H1 (cell line): ENCODE measurements around the gene FANCM. TPM values are rescaled to one million over a fixed set of nuclear protein-coding genes. Genes with fewer than 3 reads are reported as not detected.

Experiments used
- CTCF ChIA-PET: fragments of 300-600 bp; sonication (Branson Sonifier 250); formaldehyde crosslinking; loops from one replicate; lab custom pipeline; 2021; ENCODE audit not compliant: partially characterized antibody; lab: Charles Lee
- POLR2A ChIA-PET: fragments of 300-600 bp; sonication (Branson Sonifier 250); formaldehyde crosslinking; loops from one replicate; lab custom pipeline; 2021; ENCODE audit warnings: inconsistent platforms; ENCODE audit not compliant: partially characterized antibody; lab: Charles Lee
- DNase-seq, 2 experiments: peaks; one replicate each; pipeline versions ENCODE4 v3.0.0 to v3.0.0-alpha.2; 2010 to 2022; ENCODE audit warnings: low spot score in 2 of 2, low read depth in 1 of 2, mixed read lengths in 1 of 2
- FAIRE-seq: peaks from 2 replicates; lab custom pipeline; 2011; peaks lifted over from hg19 to GRCh38; lab: Jason Lieb, UNC
- H2AFZ ChIP-seq: 2 replicates; pipeline ENCODE4 v1.8.1; 2012; ENCODE audit warnings: low read length, inconsistent platforms
- H2AK5ac ChIP-seq: 2 replicates; pipeline ENCODE4 v1.6.1; 2013; ENCODE audit warnings: low read depth, low read length
- H2BK120ac ChIP-seq: replicated peaks from 2 replicates; pipeline ENCODE3; 2013; ENCODE audit warnings: low read depth, low read length, inconsistent platforms
- H2BK12ac ChIP-seq: 2 replicates; pipeline ENCODE4 v1.6.1; 2013; ENCODE audit warnings: low read depth, low read length
- H2BK15ac ChIP-seq: 2 replicates; pipeline ENCODE4 v1.6.1; 2013; ENCODE audit warnings: low read length
- H2BK20ac ChIP-seq: 2 replicates; pipeline ENCODE4 v1.6.1; 2013; ENCODE audit warnings: low read length
- H2BK5ac ChIP-seq: 2 replicates; pipeline ENCODE4 v1.6.1; 2013; ENCODE audit warnings: low read depth, low read length
- H3K14ac ChIP-seq: 2 replicates; pipeline ENCODE4 v1.6.1; 2013; ENCODE audit warnings: inconsistent platforms; ENCODE audit not compliant: insufficient read length
- H3K18ac ChIP-seq: 2 replicates; pipeline ENCODE4 v1.6.1; 2013; ENCODE audit warnings: low read length; ENCODE audit errors: extremely low read depth
- H3K23ac ChIP-seq: 2 replicates; pipeline ENCODE4 v1.6.1; 2013; ENCODE audit warnings: inconsistent platforms; ENCODE audit not compliant: insufficient read length
- H3K23me2 ChIP-seq: 2 replicates; pipeline ENCODE4 v1.6.1; 2013; ENCODE audit warnings: low read depth, low read length
- H3K27ac ChIP-seq: 2 replicates; pipeline ENCODE4 v1.6.1; 2011; ENCODE audit warnings: low read depth, low read length, inconsistent platforms
- H3K27me3 ChIP-seq, 4 experiments: replicated peaks in 1 of 4; 1 replicate in 1 of 4; 2 replicates in 3 of 4; pipeline versions ENCODE4 v1.6.1 to v1.8.1; 2011 to 2013; ENCODE audit warnings: low read length in 3 of 4, mild to moderate bottlenecking in 3 of 4, inconsistent platforms in 2 of 4, mixed read lengths in 2 of 4, moderate library complexity in 1 of 4; ENCODE audit not compliant: control insufficient read depth in 3 of 4, insufficient read depth in 3 of 4; ENCODE audit errors: extremely low read depth in 1 of 4
- H3K36me3 ChIP-seq, 4 experiments: 2 replicates each; pipeline versions ENCODE4 v1.6.1 to v1.8.1; 2011 to 2013; ENCODE audit warnings: mild to moderate bottlenecking in 4 of 4, low read length in 3 of 4, moderate library complexity in 2 of 4, control low read depth in 1 of 4, inconsistent platforms in 1 of 4; ENCODE audit not compliant: insufficient read depth in 4 of 4, control insufficient read depth in 2 of 4
- H3K4ac ChIP-seq: replicated peaks from 2 replicates; pipeline ENCODE3; 2013; ENCODE audit warnings: low read length, low read depth, mixed read lengths, inconsistent platforms; ENCODE audit not compliant: insufficient read length
- H3K4me1 ChIP-seq, 4 experiments: replicated peaks in 1 of 4; 1 replicate in 1 of 4; 2 replicates in 3 of 4; pipeline versions ENCODE4 v1.6.1 to v1.8.1; 2011 to 2013; ENCODE audit warnings: low read length in 3 of 4, inconsistent platforms in 2 of 4, mixed read lengths in 1 of 4; ENCODE audit not compliant: insufficient read depth in 4 of 4, control insufficient read depth in 3 of 4
- H3K4me2 ChIP-seq, 2 experiments: 2 replicates each; pipeline versions ENCODE4 v1.6.1 to v1.8.1; 2011 to 2013; ENCODE audit warnings: low read depth in 2 of 2, low read length in 2 of 2, control low read depth in 1 of 2, inconsistent platforms in 1 of 2, mild to moderate bottlenecking in 1 of 2; ENCODE audit not compliant: insufficient read depth in 1 of 2
- H3K4me3 ChIP-seq, 4 experiments: fragments of 200-600, 300-600 bp in 1 of 4; sonication (generic), shearing (Covaris generic), sonication (Bioruptor Twin) in 1 of 4; 2 replicates each; pipeline versions ENCODE4 v1.5.1 to v1.8.1; 2011 to 2016; ENCODE audit warnings: low read length in 4 of 4, low read depth in 3 of 4, control low read depth in 2 of 4, inconsistent platforms in 2 of 4, mild to moderate bottlenecking in 2 of 4, mixed read lengths in 1 of 4, moderate library complexity in 1 of 4; ENCODE audit not compliant: insufficient read depth in 2 of 4; ENCODE audit errors: extremely low read depth in 1 of 4
- H3K56ac ChIP-seq: replicated peaks from 2 replicates; pipeline ENCODE3; 2013; ENCODE audit warnings: low read depth, mild to moderate bottlenecking, mixed read lengths, low read length, inconsistent platforms; ENCODE audit not compliant: insufficient read length
- H3K79me1 ChIP-seq: 2 replicates; pipeline ENCODE4 v1.6.1; 2013; ENCODE audit warnings: low read depth, low read length, control low read depth
- H3K79me2 ChIP-seq, 2 experiments: 2 replicates each; pipeline versions ENCODE4 v1.6.1 to v1.8.1; 2012 to 2013; ENCODE audit warnings: low read length in 2 of 2, mild to moderate bottlenecking in 2 of 2, inconsistent platforms in 1 of 2; ENCODE audit not compliant: insufficient read depth in 2 of 2, control insufficient read depth in 1 of 2
- H3K9ac ChIP-seq, 4 experiments: replicated peaks in 1 of 4; 1 replicate in 1 of 4; 2 replicates in 3 of 4; pipeline versions ENCODE4 v1.6.1 to v1.8.1; 2011 to 2013; ENCODE audit warnings: low read depth in 3 of 4, low read length in 3 of 4, control low read depth in 2 of 4, mild to moderate bottlenecking in 2 of 4, moderate library complexity in 2 of 4, inconsistent platforms in 1 of 4; ENCODE audit errors: extremely low read depth in 1 of 4
- H3K9me3 ChIP-seq, 2 experiments: 2 replicates each; pipeline versions ENCODE4 v1.6.1 to v1.8.1; 2012 to 2013; ENCODE audit warnings: mild to moderate bottlenecking in 2 of 2, moderate library complexity in 2 of 2, control low read depth in 1 of 2, inconsistent platforms in 1 of 2, low read depth in 1 of 2, low read length in 1 of 2, mixed read lengths in 1 of 2; ENCODE audit not compliant: insufficient read depth in 2 of 2
- H4K20me1 ChIP-seq, 2 experiments: replicated peaks in 1 of 2; 2 replicates each; pipeline versions ENCODE3 to v1.8.1; 2011 to 2013; ENCODE audit warnings: inconsistent platforms in 2 of 2, low read length in 2 of 2, mild to moderate bottlenecking in 1 of 2; ENCODE audit not compliant: insufficient read depth in 2 of 2, control insufficient read depth in 1 of 2
- H4K5ac ChIP-seq: 2 replicates; pipeline ENCODE4 v1.6.1; 2013; ENCODE audit warnings: low read length, low read depth, mixed read lengths, inconsistent platforms; ENCODE audit not compliant: insufficient read length
- H4K8ac ChIP-seq: 2 replicates; pipeline ENCODE4 v1.8.0; 2013; ENCODE audit warnings: mild to moderate bottlenecking, moderate library complexity, low read length, inconsistent platforms; ENCODE audit not compliant: insufficient read depth; ENCODE audit errors: extremely low read depth
- H4K91ac ChIP-seq: replicated peaks from 2 replicates; pipeline ENCODE3; 2013; ENCODE audit warnings: low read length, mixed read lengths, inconsistent platforms; ENCODE audit not compliant: insufficient read length
- BCL11A ChIP-seq, 2 experiments: IDR thresholded peaks; one replicate each; pipeline ENCODE4 v1.6.1; 2011; ENCODE audit warnings: low read depth in 2 of 2, low read length in 2 of 2, mild to moderate bottlenecking in 2 of 2
- CBX5 ChIP-seq: fragments of 300-800, 300-1000 bp; sonication (generic); IDR thresholded peaks from 2 replicates; pipeline ENCODE4 v1.7.1; 2016; ENCODE audit warnings: antibody characterized with exemption, low read length, low read depth
- MAFK ChIP-seq: IDR thresholded peaks from 2 replicates; pipeline ENCODE4 v1.6.1; 2012; ENCODE audit warnings: low read depth, mild to moderate bottlenecking, improper control_type of control experiment, low read length
- NRF1 ChIP-seq: IDR thresholded peaks from 2 replicates; pipeline ENCODE4 v1.6.1; 2011; ENCODE audit warnings: mild to moderate bottlenecking, low read depth, low read length, improper control_type of control experiment
- PHF8 ChIP-seq: fragments of 200-600 bp; sonication (generic); conservative IDR thresholded peaks from 2 replicates; pipeline ENCODE4 v1.7.1; 2012; ENCODE audit warnings: low read depth, mild to moderate bottlenecking, inconsistent platforms, low read length, moderate library complexity
- RBBP5 ChIP-seq: IDR thresholded peaks from 2 replicates; pipeline ENCODE4 v1.7.1; 2012; ENCODE audit warnings: low read depth, mild to moderate bottlenecking, inconsistent platforms, low read length, moderate library complexity, borderline replicate concordance
- RNF2 ChIP-seq: fragments of 200-900, 300-1000 bp; sonication (generic); IDR thresholded peaks from 2 replicates; pipeline ENCODE4 v1.7.1; 2016; ENCODE audit warnings: borderline replicate concordance, low read depth, mild to moderate bottlenecking, antibody characterized with exemption, low read length; ENCODE audit not compliant: poor library complexity, severe bottlenecking; ENCODE audit errors: missing control alignments
- SIN3A ChIP-seq, 2 experiments: IDR thresholded peaks in 1 of 2; conservative IDR thresholded peaks in 1 of 2; 2 replicates each; pipeline ENCODE4 v1.6.1; 2011 to 2012; ENCODE audit warnings: low read length in 2 of 2, improper control_type of control experiment in 1 of 2, low read depth in 1 of 2, mild to moderate bottlenecking in 1 of 2
- SP2 ChIP-seq: IDR thresholded peaks from 2 replicates; pipeline ENCODE4 v1.6.1; 2012; ENCODE audit warnings: mild to moderate bottlenecking, low read length, inconsistent platforms
- TBP ChIP-seq: IDR thresholded peaks from 2 replicates; pipeline ENCODE4 v1.6.1; 2011; ENCODE audit warnings: low read depth, low read length, improper control_type of control experiment
- WGBS, 2 experiments: shearing (Covaris generic) in 1 of 2; methylation state at CpG; one replicate each; pipeline versions ENCODE4 v1.1.6 to v1.1.7; 2013 to 2015; ENCODE audit warnings: low lambda C conversion rate in 2 of 2, mixed read lengths in 2 of 2, inconsistent platforms in 1 of 2, low coverage in 1 of 2, missing lambda C conversion rate in 1 of 2; ENCODE audit not compliant: insufficient replicate concordance in 2 of 2, insufficient coverage in 1 of 2, insufficient read length in 1 of 2; ENCODE audit errors: extremely low coverage in 1 of 2, missing lambda C conversion rate in 1 of 2; 5-methylcytosine and 5-hydroxymethylcytosine counted together
- polyA plus RNA-seq, 7 experiments: library from polyadenylated mRNA; depleted of rRNA in 3 of 7; stranded (reverse) in 5 of 7; unstranded in 2 of 7; fragments of >200 nt in 5 of 7; fragments of 200-250 nt in 2 of 7; gene quantifications; 1 replicate in 5 of 7; 2 replicates in 1 of 7; 4 replicates in 1 of 7; pipeline versions ENCODE4 v1.2.1 to v1.2.3, GENCODE V29; 2011 to 2013; ENCODE audit warnings: missing spikeins in 2 of 7, mixed read lengths in 2 of 7
- total RNA-seq: library from RNA; stranded (reverse); fragmentation: NEBNext Ultra II Directional; extraction: Animal tissue kit (Norgen Biotek cat#: 25700); gene quantifications from 2 replicates; pipeline ENCODE4 v1.2.1, GENCODE V29; 2021
- TF ChIP-seq, protein P1 (sequence below): IDR thresholded peaks from 2 replicates; pipeline ENCODE4 v1.6.1; 2012; ENCODE audit warnings: low read length, inconsistent platforms

FANCM gene
- total and polyA plus RNA-seq, 2 of the 8 experiments (the other 6 are each of a cell fraction or from before 2014, with no cell fraction given): 3.2 to 10.5 TPM

- no peak overlapping the region for H3K9ac ChIP-seq
- peaks cover 0 to under 1% of the 10 kb centered on the region in 2 experiments; a peak in 1 of 4 replicates for H3K79me2 ChIP-seq
- H2BK5ac ChIP-seq: no peak overlapping the region
- H3K79me1 ChIP-seq: peaks cover 2% of the 10 kb centered on the region; the same call in 1 of the 2 replicates
- DNase-seq (no peak), FAIRE-seq (no peak)
- H3K27me3 ChIP-seq: no peaks in the 10 kb centered on the region
- H3K27ac ChIP-seq: no peak overlapping the region; the same call in 1 of the 2 replicates
- H3K4me2 ChIP-seq: no peak overlapping the region
- H2AFZ ChIP-seq: no peak overlapping the region
- no peak overlapping the region for H2BK12ac ChIP-seq
- H3K4ac ChIP-seq: no peak overlapping the region
- ChIA-PET CTCF (no interaction called here), POLR2A (interaction anchor here (0.7 kb wide), 1 partner anchor 16 kb away, joined by 3 read pairs; the partner anchor contains the start of gene FKBP3)
- WGBS, 2 experiments: 90% methylated on average over 4 of the region's 4 CpGs; no CpG with 5 or more reads in 1 of the 2 experiments
- H3K4me3 ChIP-seq: no peak overlapping the region
- H3K18ac ChIP-seq: no peak overlapping the region
- no peaks in the 10 kb centered on the region; the same call in 1 of the 2 replicates for H3K23me2 ChIP-seq
- H2BK120ac ChIP-seq: no peak overlapping the region
- peaks cover 0 to 4% (median 2%) of the 10 kb centered on the region in 4 experiments; a peak in 2 of 7 replicates for H3K4me1 ChIP-seq
- no peak overlapping the region for H2BK15ac ChIP-seq
- H3K23ac ChIP-seq: no peak overlapping the region
- peaks cover 0 to 2% (median 1%) of the 10 kb centered on the region in 4 experiments; a peak in 1 of 8 replicates for H3K36me3 ChIP-seq
- H4K5ac ChIP-seq: no peak overlapping the region
- H3K14ac ChIP-seq: no peak overlapping the region
- H4K91ac ChIP-seq: no peak overlapping the region
- no peak overlapping the region for H2BK20ac ChIP-seq
- H3K9me3 ChIP-seq: no peaks in the 10 kb centered on the region
- no peak overlapping the region for H4K8ac ChIP-seq
- H2AK5ac ChIP-seq: no peak overlapping the region
- H3K56ac ChIP-seq: no peak overlapping the region
- H4K20me1 ChIP-seq: no peaks in the 10 kb centered on the region
- no peak for TF ChIP-seq BCL11A (IDR thresholded peaks at IDR 0.05; ENCODE audit: low read depth in 2 of 2, low read length in 2 of 2)
- no peak for TF ChIP-seq MAFK
- TF ChIP-seq NRF1: no peak
- TF ChIP-seq PHF8: no peak
- no peak for TF ChIP-seq RBBP5
- TF ChIP-seq, protein P1, sequence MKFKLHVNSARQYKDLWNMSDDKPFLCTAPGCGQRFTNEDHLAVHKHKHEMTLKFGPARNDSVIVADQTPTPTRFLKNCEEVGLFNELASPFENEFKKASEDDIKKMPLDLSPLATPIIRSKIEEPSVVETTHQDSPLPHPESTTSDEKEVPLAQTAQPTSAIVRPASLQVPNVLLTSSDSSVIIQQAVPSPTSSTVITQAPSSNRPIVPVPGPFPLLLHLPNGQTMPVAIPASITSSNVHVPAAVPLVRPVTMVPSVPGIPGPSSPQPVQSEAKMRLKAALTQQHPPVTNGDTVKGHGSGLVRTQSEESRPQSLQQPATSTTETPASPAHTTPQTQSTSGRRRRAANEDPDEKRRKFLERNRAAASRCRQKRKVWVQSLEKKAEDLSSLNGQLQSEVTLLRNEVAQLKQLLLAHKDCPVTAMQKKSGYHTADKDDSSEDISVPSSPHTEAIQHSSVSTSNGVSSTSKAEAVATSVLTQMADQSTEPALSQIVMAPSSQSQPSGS: no peak
- TF ChIP-seq RNF2: no peak
- no peak for TF ChIP-seq TBP
- TF ChIP-seq SP2: no peak
- no peak for TF ChIP-seq SIN3A (conservative IDR thresholded peaks at IDR 0.05 in 1 of 2, IDR thresholded peaks at IDR 0.05 in 1 of 2; ENCODE audit: low read depth in 1 of 2, low read length in 2 of 2)
- TF ChIP-seq CBX5: no peak
Measured at GRCh38 chr14:45150386-45150890, 14.7 kb downstream of the FANCM start.
